ENCODE measurements around the gene CASP14.

DNA sequence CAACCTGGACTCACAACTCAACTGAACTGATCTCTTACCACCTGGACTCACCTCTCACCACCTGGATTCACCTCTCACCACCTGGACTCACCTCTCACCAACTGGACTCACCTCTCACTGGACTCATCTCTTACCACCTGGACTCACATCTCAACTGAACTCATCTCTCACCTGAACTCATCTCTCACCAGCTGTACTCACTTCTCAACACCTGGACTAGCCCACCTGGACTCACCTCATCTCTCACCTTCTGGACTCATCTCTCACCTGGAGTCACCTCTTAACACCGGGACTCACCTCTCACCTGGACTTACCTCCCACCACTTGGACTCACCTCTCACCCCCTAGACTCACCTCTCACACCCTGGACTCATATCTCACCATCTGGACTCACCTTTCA lies 7.3 kb upstream of the CASP14 start:
- no peak for TF ChIP-seq POLR2AphosphoS5 (IDR thresholded peaks at IDR 0.05; ENCODE audit: low read depth, low read length)
- TF ChIP-seq POLR2A (IDR thresholded peaks at IDR 0.05; ENCODE audit: low read depth, low read length), result no peak

Measured in GM12892 (cell line).